HepG2 (cell line): ENCODE data around the gene CIB1. TPM values are rescaled to one million over a fixed set of nuclear protein-coding genes. Genes with fewer than 3 reads are reported as not detected.

Source experiments
- IKZF1 ChIP-seq: fragments of 450-650 bp; IDR thresholded peaks from 2 replicates; pipeline ENCODE4 v1.7.1; 2016
- MAFK ChIP-seq, 2 experiments: IDR thresholded peaks in 1 of 2; conservative IDR thresholded peaks in 1 of 2; 2 replicates each; pipeline ENCODE4 v1.6.1; 2011; ENCODE audit warnings: improper control_type of control experiment in 2 of 2, low read length in 2 of 2
- MEIS1 ChIP-seq: sonication (generic); formaldehyde crosslinking; IDR thresholded peaks from 2 replicates; pipeline ENCODE4 v1.9.0; 2021; ENCODE audit warnings: mild to moderate bottlenecking, missing genetic modification reagents, moderate library complexity, borderline replicate concordance
- NFIC ChIP-seq: IDR thresholded peaks from 2 replicates; pipeline ENCODE4 v1.6.1; 2012; ENCODE audit warnings: mild to moderate bottlenecking, low read length, inconsistent platforms
- NR2F1 ChIP-seq, 2 experiments: fragments of 450-650 bp in 1 of 2; formaldehyde crosslinking in 1 of 2; IDR thresholded peaks; 2 replicates each; pipeline versions ENCODE4 v1.5.0 to v1.6.1; 2016 to 2020; ENCODE audit warnings: mild to moderate bottlenecking in 1 of 2, missing compliant biosample characterization in 1 of 2, missing genetic modification reagents in 1 of 2, moderate library complexity in 1 of 2
- RFX5 ChIP-seq: IDR thresholded peaks from 2 replicates; pipeline ENCODE4 v1.6.1; 2011; ENCODE audit warnings: low read depth, low read length, improper control_type of control experiment
- SETDB1 ChIP-seq: sonication (generic); formaldehyde crosslinking; IDR thresholded peaks from 2 replicates; pipeline ENCODE4 v1.5.1; 2020; ENCODE audit warnings: missing genetic modification reagents, mild to moderate bottlenecking, borderline replicate concordance
- ZNF121 ChIP-seq: sonication (generic); formaldehyde crosslinking; IDR thresholded peaks from 2 replicates; pipeline ENCODE4 v1.5.0; 2020; ENCODE audit warnings: mild to moderate bottlenecking, missing genetic modification reagents
- ZNF501 ChIP-seq: sonication (generic); formaldehyde crosslinking; IDR thresholded peaks from 2 replicates; pipeline ENCODE4 v1.5.1; 2020; ENCODE audit warnings: mild to moderate bottlenecking, moderate library complexity, missing genetic modification reagents
- polyA plus RNA-seq, 8 experiments: library from polyadenylated mRNA; depleted of rRNA in 3 of 8; stranded (reverse) in 7 of 8; unstranded in 1 of 8; fragments of >200 nt; fragmentation: Illumina TruSeq in 4 of 8; extraction: Trizol in 4 of 8; gene quantifications; 2 replicates each; pipeline versions ENCODE4 v1.2.1 to v1.2.3, GENCODE V29; 2011 to 2016; ENCODE audit warnings: low read depth in 4 of 8, missing spikeins in 1 of 8, mixed read lengths in 1 of 8; ENCODE audit not compliant: insufficient read depth in 1 of 8
- total RNA-seq, 5 experiments: library from RNA; depleted of rRNA; stranded (reverse); fragments of >200 nt; fragmentation: Illumina TruSeq; extraction: Trizol; gene quantifications; 2 replicates each; pipeline ENCODE4 v1.2.3, GENCODE V29; 2016; ENCODE audit warnings: low read depth in 1 of 5
- TF ChIP-seq, protein P1 (sequence below): sonication (generic); formaldehyde crosslinking; IDR thresholded peaks from 2 replicates; pipeline ENCODE4 v1.5.0; 2020; ENCODE audit warnings: mild to moderate bottlenecking, missing genetic modification reagents
- TF ChIP-seq, protein P2 (sequence below): sonication (generic); formaldehyde crosslinking; IDR thresholded peaks from 2 replicates; pipeline ENCODE4 v1.5.1; 2020; ENCODE audit warnings: mild to moderate bottlenecking, missing genetic modification reagents, borderline replicate concordance
- TF ChIP-seq, protein P3 (sequence below): sonication (generic); formaldehyde crosslinking; IDR thresholded peaks from 2 replicates; pipeline ENCODE4 v1.8.0; 2022; ENCODE audit warnings: mild to moderate bottlenecking, missing genetic modification reagents, moderate library complexity
- TF ChIP-seq, protein P4 (sequence below): sonication (generic); formaldehyde crosslinking; IDR thresholded peaks from 2 replicates; pipeline ENCODE4 v1.4.0; 2020; ENCODE audit warnings: mild to moderate bottlenecking, missing genetic modification reagents

Gene CIB1
- total and polyA plus RNA-seq, 2 of the 13 experiments (the other 11 are each of a cell fraction or from before 2014, with no cell fraction given): 38.7 to 72.7 TPM

DNA sequence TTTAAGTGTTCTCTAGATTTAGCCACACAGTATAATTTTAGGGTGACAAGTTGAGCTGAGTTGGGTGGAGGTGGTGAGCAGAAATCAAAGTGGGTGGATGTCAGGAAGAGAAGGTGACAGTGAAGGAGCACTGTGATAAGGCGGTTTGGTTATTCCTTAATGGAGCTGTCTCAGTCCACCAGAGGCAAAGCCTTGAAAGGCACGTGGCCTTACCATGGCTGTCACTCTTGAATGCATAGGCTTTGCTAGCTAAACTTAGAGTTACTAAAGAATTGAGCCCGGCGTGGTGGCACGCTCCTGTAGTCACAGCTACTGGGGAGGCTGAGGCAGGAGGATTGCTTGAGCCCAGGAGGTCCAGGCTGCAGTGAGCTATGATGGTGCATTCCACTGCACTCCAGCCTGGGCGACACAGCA is 15.1 kb upstream of the CIB1 start (continued):
- TF ChIP-seq ZNF501 (CRISPR knock-in tag) (0 out of 2 replicates have a peak, but pooled peaks have one; percentile 4), NFIC (no peak), MEIS1 (CRISPR knock-in tag) (no peak), NR2F1 (CRISPR knock-in tag; IDR thresholded peaks at IDR 0.05) (no peak), MAFK (conservative IDR thresholded peaks at IDR 0.05 in 1 of 2, IDR thresholded peaks at IDR 0.05 in 1 of 2; ENCODE audit: low read length in 2 of 2) (no peak), ZNF121 (CRISPR knock-in tag) (peak; percentile 94), SETDB1 (CRISPR knock-in tag) (no peak), IKZF1 (no peak), RFX5 (no peak)
- TF ChIP-seq, protein P1, sequence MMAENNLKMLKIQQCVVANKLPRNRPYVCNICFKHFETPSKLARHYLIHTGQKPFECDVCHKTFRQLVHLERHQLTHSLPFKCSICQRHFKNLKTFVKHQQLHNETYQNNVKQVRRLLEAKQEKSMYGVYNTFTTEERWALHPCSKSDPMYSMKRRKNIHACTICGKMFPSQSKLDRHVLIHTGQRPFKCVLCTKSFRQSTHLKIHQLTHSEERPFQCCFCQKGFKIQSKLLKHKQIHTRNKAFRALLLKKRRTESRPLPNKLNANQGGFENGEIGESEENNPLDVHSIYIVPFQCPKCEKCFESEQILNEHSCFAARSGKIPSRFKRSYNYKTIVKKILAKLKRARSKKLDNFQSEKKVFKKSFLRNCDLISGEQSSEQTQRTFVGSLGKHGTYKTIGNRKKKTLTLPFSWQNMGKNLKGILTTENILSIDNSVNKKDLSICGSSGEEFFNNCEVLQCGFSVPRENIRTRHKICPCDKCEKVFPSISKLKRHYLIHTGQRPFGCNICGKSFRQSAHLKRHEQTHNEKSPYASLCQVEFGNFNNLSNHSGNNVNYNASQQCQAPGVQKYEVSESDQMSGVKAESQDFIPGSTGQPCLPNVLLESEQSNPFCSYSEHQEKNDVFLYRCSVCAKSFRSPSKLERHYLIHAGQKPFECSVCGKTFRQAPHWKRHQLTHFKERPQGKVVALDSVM: peak; percentile 81; the same call in 1 of the 2 replicates
- TF ChIP-seq, protein P2, sequence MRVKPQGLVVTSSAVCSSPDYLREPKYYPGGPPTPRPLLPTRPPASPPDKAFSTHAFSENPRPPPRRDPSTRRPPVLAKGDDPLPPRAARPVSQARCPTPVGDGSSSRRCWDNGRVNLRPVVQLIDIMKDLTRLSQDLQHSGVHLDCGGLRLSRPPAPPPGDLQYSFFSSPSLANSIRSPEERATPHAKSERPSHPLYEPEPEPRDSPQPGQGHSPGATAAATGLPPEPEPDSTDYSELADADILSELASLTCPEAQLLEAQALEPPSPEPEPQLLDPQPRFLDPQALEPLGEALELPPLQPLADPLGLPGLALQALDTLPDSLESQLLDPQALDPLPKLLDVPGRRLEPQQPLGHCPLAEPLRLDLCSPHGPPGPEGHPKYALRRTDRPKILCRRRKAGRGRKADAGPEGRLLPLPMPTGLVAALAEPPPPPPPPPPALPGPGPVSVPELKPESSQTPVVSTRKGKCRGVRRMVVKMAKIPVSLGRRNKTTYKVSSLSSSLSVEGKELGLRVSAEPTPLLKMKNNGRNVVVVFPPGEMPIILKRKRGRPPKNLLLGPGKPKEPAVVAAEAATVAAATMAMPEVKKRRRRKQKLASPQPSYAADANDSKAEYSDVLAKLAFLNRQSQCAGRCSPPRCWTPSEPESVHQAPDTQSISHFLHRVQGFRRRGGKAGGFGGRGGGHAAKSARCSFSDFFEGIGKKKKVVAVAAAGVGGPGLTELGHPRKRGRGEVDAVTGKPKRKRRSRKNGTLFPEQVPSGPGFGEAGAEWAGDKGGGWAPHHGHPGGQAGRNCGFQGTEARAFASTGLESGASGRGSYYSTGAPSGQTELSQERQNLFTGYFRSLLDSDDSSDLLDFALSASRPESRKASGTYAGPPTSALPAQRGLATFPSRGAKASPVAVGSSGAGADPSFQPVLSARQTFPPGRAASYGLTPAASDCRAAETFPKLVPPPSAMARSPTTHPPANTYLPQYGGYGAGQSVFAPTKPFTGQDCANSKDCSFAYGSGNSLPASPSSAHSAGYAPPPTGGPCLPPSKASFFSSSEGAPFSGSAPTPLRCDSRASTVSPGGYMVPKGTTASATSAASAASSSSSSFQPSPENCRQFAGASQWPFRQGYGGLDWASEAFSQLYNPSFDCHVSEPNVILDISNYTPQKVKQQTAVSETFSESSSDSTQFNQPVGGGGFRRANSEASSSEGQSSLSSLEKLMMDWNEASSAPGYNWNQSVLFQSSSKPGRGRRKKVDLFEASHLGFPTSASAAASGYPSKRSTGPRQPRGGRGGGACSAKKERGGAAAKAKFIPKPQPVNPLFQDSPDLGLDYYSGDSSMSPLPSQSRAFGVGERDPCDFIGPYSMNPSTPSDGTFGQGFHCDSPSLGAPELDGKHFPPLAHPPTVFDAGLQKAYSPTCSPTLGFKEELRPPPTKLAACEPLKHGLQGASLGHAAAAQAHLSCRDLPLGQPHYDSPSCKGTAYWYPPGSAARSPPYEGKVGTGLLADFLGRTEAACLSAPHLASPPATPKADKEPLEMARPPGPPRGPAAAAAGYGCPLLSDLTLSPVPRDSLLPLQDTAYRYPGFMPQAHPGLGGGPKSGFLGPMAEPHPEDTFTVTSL: no peak
- TF ChIP-seq, protein P3, sequence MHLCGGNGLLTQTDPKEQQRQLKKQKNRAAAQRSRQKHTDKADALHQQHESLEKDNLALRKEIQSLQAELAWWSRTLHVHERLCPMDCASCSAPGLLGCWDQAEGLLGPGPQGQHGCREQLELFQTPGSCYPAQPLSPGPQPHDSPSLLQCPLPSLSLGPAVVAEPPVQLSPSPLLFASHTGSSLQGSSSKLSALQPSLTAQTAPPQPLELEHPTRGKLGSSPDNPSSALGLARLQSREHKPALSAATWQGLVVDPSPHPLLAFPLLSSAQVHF (CRISPR knock-in tag): 0 out of 2 replicates have a peak, but pooled peaks have one; percentile 4
- TF ChIP-seq, protein P4, sequence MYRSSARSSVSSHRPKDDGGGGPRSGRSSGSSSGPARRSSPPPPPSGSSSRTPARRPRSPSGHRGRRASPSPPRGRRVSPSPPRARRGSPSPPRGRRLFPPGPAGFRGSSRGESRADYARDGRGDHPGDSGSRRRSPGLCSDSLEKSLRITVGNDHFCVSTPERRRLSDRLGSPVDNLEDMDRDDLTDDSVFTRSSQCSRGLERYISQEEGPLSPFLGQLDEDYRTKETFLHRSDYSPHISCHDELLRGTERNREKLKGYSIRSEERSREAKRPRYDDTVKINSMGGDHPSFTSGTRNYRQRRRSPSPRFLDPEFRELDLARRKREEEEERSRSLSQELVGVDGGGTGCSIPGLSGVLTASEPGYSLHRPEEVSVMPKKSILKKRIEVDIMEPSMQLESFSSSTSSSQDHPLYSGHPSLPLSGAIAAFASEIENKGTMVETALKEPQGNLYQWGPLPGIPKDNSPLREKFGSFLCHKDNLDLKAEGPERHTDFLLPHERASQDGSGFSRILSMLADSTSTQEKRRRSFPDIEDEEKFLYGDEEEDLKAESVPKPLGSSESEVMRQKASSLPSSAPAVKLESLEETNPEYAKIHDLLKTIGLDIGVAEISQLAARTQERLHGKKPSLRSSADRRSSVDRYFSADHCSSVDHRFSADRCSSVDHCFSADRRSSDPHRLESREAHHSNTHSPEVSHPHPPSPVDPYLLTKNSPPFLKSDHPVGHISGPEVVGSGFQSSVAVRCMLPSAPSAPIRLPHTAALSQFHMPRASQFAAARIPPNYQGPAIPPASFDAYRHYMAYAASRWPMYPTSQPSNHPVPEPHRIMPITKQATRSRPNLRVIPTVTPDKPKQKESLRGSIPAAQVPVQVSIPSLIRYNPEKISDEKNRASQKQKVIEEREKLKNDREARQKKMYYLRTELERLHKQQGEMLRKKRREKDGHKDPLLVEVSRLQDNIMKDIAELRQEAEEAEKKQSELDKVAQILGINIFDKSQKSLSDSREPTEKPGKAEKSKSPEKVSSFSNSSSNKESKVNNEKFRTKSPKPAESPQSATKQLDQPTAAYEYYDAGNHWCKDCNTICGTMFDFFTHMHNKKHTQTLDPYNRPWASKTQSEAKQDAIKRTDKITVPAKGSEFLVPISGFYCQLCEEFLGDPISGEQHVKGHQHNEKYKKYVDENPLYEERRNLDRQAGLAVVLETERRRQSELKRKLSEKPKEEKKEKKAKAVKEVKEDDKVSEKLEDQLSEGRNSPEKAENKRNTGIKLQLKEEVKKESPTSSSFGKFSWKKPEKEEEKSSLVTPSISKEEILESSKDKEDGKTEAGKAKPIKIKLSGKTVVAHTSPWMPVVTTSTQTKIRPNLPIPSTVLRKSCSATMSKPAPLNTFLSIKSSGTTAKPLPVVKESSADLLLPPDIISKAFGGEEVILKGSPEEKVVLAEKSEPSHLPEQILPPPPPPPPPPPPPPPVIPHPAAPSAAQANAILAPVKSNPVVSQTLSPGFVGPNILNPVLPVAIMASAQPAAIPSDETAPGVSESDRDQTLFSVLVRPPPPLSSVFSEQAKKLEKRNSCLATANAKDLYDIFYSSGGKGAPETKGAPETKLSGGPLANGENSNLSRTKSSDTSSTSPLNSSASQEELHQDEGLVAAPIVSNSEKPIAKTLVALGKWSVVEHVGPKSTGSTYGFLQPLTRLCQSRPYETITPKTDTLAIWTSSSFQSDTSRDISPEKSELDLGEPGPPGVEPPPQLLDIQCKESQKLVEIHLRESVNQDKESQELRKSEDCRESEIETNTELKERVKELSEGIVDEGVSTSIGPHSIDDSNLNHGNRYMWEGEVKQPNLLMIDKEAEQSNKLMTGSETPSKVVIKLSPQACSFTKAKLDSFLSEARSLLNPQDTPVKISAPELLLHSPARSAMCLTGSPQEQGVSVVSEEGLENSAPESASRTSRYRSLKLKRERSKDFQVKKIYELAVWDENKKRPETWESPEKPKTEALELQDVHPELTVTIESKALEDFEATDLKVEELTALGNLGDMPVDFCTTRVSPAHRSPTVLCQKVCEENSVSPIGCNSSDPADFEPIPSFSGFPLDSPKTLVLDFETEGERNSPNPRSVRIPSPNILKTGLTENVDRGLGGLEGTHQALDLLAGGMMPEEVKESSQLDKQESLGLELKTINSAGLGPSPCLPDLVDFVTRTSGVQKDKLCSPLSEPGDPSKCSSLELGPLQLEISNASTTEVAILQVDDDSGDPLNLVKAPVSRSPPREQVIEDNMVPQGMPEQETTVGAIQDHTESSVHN (CRISPR knock-in tag): no peak
